ENCODE data around the gene CEPT1. TPM values are rescaled to one million over a fixed set of nuclear protein-coding genes. Genes with fewer than 3 reads are reported as not detected.

The CEPT1 gene
- total RNA-seq, 1 experiment from 2014 or later = 45.4 TPM

GRCh38 chr1:111227434-111227833, 87.4 kb downstream of the CEPT1 start, which contains the start of gene CHI3L2:
CHI3L2 (plus strand) TSS chr1:111227713; CDS start chr1:111227730, 17 bp downstream.
- no peak for DNase-seq (ENCODE audit: low read depth in 1 of 2, low spot score in 2 of 2)
- Histone ChIP-seq H3K4me3 (no peak within 1 kb of the TSS), H3K27ac (no peak within 1 kb of the TSS), H3K9me3 (replicated peaks) (no peaks in the 10 kb centered on the region), H3K36me3 (no peaks in the 10 kb centered on the region), H3K27me3 (replicated peaks) (no peaks in the 10 kb centered on the region), H3K4me1 (replicated peaks) (no peaks in the 10 kb centered on the region)

GRCh38 chr1:111227851-111228747, 88.1 kb downstream of the CEPT1 start:
- Histone ChIP-seq H3K36me3 (no peaks in the 10 kb centered on the region), H3K9me3 (replicated peaks) (no peaks in the 10 kb centered on the region), H3K27me3 (replicated peaks) (no peaks in the 10 kb centered on the region), H3K4me3 (no peak overlapping the region), H3K4me1 (replicated peaks) (no peaks in the 10 kb centered on the region), H3K27ac (no peak overlapping the region)
- DNase-seq (ENCODE audit: low read depth in 1 of 2, low spot score in 2 of 2) = no peak

- no peaks in the 10 kb centered on the region for H3K4me1 ChIP-seq (replicated peaks)
- no peak for DNase-seq (ENCODE audit: low read depth in 1 of 2, low spot score in 2 of 2)
- H3K27me3 ChIP-seq (replicated peaks) = no peaks in the 10 kb centered on the region
- no peaks in the 10 kb centered on the region for H3K9me3 ChIP-seq (replicated peaks)
- H3K36me3 ChIP-seq = no peaks in the 10 kb centered on the region
- H3K4me3 ChIP-seq = no peak overlapping the region
- H3K27ac ChIP-seq = no peak overlapping the region
These were observed 88.7 kb downstream of the CEPT1 start for GRCh38 chr1:111228748-111229126.

- no peaks in the 10 kb centered on the region for H3K4me1 ChIP-seq (replicated peaks)
- no peaks in the 10 kb centered on the region for H3K36me3 ChIP-seq
- H3K27me3 ChIP-seq (replicated peaks) = no peaks in the 10 kb centered on the region
- H3K9me3 ChIP-seq (replicated peaks) = no peaks in the 10 kb centered on the region
- no peak overlapping the region for H3K27ac ChIP-seq
- DNase-seq (ENCODE audit: low read depth in 1 of 2, low spot score in 2 of 2) = no peak
- no peak overlapping the region for H3K4me3 ChIP-seq
These were observed 92.1 kb downstream of the CEPT1 start for GRCh38 chr1:111232134-111232533.

GRCh38 chr1:111234258-111234657, 94.2 kb downstream of the CEPT1 start:
- H3K36me3 ChIP-seq = no peaks in the 10 kb centered on the region
- no peak overlapping the region for H3K4me3 ChIP-seq
- H3K4me1 ChIP-seq (replicated peaks) = no peaks in the 10 kb centered on the region
- no peak overlapping the region for H3K27ac ChIP-seq
- no peak for DNase-seq (ENCODE audit: low read depth in 1 of 2, low spot score in 2 of 2)
- no peaks in the 10 kb centered on the region for H3K27me3 ChIP-seq (replicated peaks)
- no peaks in the 10 kb centered on the region for H3K9me3 ChIP-seq (replicated peaks)

Other genes with a start within 250 kb of the CEPT1 start
- gene LRIF1, start 176.3 kb upstream of the CEPT1 start, total RNA-seq (2014; rRNA removed; shearing (Covaris generic)) = 18.9 and 35.4 TPM in 2 replicates
- gene DRAM2, start 130 bp upstream of the CEPT1 start, total RNA-seq (2014; rRNA removed; shearing (Covaris generic)) = 55.0 and 59.7 TPM in 2 replicates
- gene DENND2D, start 60.4 kb downstream of the CEPT1 start, total RNA-seq (2014; rRNA removed; shearing (Covaris generic)) = not detected in 2 replicates
- not detected in 2 replicates for gene CHI3L2, start 87.5 kb downstream of the CEPT1 start, total RNA-seq (2014; rRNA removed; shearing (Covaris generic))
- not detected in 2 replicates for gene CHIA, start 150.6 kb downstream of the CEPT1 start, total RNA-seq (2014; rRNA removed; shearing (Covaris generic))

Measured in SJSA1 (cell line).